Measurements from ENCODE around the gene DPH1. TPM values are rescaled to one million over a fixed set of nuclear protein-coding genes. Genes with fewer than 3 reads are reported as not detected.

DPH1 gene
- total RNA-seq, 1 donor from 2014 or later, result 57.3 TPM

DNA sequence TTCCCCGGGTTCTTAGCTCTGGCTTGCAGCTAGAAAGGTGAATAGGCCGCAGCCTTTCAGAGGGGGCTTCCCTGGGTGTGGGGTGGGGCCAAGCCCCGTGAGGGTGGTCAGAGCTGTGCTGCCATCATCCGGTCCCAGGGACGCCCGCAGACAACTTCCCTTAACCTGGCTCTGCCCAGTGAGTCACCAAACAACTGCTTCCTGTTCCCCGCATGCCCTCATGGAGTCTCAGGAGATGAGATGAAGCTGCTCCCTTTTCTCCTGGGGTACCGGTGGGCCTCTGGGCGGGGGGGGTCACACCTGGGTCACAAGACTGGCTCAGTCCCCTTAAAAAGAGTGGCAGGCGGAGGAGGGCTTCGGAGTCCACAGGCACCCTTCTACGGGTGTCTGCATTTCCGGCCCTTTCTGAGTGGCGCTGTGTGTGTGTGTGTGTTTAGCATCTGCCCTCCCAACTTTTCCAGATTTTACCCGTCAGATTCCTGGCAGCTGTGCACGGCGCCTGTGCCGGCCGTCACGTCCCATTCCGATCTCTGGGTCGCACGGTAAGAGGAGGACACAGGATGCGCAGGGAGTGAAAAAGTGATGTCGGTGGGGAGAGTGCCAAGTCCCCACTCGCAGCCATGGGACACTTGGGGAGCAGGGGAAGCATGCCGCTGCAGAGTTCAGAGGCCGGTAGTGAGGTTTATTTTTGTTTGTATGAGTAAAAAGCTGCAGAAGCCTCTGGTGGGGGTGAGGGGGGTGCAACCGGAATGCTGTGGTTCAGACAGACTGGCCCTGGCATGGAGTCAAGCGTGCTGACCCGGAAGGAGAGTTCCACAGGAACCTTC lies 41.7 kb downstream of the DPH1 start:
- Mint-ChIP-seq H3K27ac (ENCODE audit: unreplicated experiment) (peak overlapping the region; percentile 27), H3K4me1 (ENCODE audit: unreplicated experiment) (peaks cover 58% of the 10 kb centered on the region), H3K36me3 (ENCODE audit: unreplicated experiment) (peaks cover 10% of the 10 kb centered on the region), H3K27me3 (ENCODE audit: unreplicated experiment) (no peaks in the 10 kb centered on the region), H3K9me3 (ENCODE audit: unreplicated experiment) (no peaks in the 10 kb centered on the region), H3K4me3 (ENCODE audit: unreplicated experiment) (no peak overlapping the region)
- DNase-seq (ENCODE audit: extremely low spot score, unreplicated experiment), result no peak
- TF ChIP-seq, protein P1, sequence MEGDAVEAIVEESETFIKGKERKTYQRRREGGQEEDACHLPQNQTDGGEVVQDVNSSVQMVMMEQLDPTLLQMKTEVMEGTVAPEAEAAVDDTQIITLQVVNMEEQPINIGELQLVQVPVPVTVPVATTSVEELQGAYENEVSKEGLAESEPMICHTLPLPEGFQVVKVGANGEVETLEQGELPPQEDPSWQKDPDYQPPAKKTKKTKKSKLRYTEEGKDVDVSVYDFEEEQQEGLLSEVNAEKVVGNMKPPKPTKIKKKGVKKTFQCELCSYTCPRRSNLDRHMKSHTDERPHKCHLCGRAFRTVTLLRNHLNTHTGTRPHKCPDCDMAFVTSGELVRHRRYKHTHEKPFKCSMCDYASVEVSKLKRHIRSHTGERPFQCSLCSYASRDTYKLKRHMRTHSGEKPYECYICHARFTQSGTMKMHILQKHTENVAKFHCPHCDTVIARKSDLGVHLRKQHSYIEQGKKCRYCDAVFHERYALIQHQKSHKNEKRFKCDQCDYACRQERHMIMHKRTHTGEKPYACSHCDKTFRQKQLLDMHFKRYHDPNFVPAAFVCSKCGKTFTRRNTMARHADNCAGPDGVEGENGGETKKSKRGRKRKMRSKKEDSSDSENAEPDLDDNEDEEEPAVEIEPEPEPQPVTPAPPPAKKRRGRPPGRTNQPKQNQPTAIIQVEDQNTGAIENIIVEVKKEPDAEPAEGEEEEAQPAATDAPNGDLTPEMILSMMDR (IDR thresholded peaks at IDR 0.05), result no peak

DNA sequence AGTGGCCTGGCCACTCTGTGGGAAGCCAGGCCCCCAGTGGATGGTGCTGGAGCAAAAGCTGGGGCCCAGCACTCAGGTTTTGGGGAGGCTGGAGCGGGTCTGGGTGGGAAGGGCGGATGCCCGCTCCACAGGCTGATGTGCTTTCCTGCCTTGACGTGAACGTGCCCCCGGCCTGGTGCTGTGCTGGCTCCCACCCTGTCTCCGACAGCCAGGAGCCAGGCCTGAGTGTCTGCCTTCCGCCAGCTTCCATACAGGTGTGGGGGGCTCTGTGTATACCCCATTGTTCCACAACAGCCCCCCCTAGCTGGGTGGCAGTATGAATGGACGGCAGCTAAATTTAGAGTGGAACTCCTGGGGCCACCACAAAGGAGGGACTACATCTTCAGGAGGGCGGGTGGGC lies 45.0 kb downstream of the DPH1 start:
- Mint-ChIP-seq H3K4me3 (ENCODE audit: unreplicated experiment) (no peak overlapping the region), H3K27ac (ENCODE audit: unreplicated experiment) (no peak overlapping the region), H3K9me3 (ENCODE audit: unreplicated experiment) (no peaks in the 10 kb centered on the region), H3K4me1 (ENCODE audit: unreplicated experiment) (peaks cover 47% of the 10 kb centered on the region), H3K27me3 (ENCODE audit: unreplicated experiment) (no peaks in the 10 kb centered on the region), H3K36me3 (ENCODE audit: unreplicated experiment) (peaks cover 30% of the 10 kb centered on the region)
- no peak for DNase-seq (ENCODE audit: extremely low spot score, unreplicated experiment)
- TF ChIP-seq, protein P1 (IDR thresholded peaks at IDR 0.05), result no peak

DNA sequence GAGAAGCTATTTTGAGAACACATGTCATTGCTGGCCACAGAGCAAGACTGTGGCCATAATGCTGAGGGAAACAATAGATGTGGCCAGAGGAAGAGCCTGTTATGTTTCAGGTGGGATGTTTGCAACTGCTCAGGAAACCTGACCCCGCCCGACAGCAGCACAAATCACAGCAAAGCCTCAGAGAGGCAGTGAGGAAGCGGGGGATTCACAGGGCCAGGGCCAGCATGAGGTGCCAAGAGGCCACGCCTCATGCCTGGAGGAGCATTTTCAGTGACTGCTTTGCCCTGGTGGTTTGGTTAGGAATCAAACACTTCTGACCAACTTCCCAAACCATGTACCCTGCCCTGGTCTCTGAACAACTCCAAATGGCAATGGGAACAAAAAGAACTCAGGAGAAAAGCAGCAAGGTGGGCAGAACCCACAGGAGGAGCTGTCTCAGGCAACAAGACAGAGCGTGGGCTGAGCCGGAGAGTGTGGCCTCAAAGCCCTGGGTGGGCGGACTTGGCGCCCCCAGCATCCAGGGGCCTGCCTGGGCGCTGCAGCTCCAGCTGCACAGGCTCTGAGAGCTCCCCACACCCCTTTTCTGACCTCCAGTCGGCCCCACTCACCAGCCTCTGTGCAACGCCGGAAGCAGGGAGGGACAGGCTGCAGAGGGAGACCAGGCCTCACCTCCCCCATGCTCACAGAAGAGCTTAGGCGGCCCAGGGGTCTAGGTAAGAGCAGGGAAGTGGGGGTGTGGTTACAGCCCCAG lies 45.6 kb downstream of the DPH1 start:
- Mint-ChIP-seq H3K4me1 (ENCODE audit: unreplicated experiment) (peaks cover 47% of the 10 kb centered on the region), H3K9me3 (ENCODE audit: unreplicated experiment) (no peaks in the 10 kb centered on the region), H3K36me3 (ENCODE audit: unreplicated experiment) (peaks cover 30% of the 10 kb centered on the region), H3K27me3 (ENCODE audit: unreplicated experiment) (no peaks in the 10 kb centered on the region), H3K4me3 (ENCODE audit: unreplicated experiment) (no peak overlapping the region), H3K27ac (ENCODE audit: unreplicated experiment) (no peak overlapping the region)
- DNase-seq (ENCODE audit: extremely low spot score, unreplicated experiment), result no peak
- TF ChIP-seq, protein P1 (IDR thresholded peaks at IDR 0.05), result peak; percentile 5

DNA sequence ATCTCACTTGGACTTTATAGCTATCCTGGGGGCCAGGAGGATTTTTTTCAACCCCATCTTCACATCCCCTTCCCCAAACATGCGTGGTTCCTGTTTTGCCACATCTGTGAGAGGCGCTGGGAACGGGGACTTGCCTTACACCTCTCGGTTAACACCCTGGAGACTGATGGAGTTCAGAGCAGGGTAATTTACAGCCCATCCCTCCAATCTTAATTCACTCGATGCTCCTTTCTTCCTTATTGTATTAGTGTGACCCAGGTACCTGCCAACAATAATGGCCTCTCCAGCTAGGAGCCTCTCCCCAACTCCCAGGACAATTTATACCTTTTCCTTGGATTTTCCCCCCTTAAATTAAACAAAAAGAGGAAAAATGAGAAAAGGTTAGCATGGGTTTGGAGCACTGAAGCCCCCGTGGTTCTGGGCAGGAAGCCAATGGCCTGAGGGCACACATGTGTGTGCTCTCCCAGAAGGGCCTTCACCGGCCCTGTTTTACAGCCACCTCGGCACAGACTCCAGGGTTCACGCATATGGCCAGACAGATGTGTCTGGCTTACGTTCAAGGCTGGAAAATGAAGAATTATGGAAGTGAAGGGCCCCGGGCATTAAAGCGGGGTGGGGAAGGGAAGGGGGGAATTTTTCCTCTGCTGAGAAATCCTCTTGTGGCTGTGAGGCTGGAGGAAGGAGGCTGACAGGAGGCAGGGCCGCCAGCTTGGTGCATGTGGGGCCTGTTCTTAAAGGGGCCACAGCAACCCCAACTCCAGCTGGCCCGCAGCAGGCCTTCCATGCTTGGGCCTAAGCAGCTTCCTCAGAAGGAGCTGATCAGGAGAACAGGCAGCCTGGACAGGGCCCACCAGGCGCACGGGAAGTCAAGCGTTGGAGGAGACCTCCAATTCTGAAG lies 46.4 kb downstream of the DPH1 start:
- Mint-ChIP-seq H3K4me1 (ENCODE audit: unreplicated experiment) (peaks cover 42% of the 10 kb centered on the region), H3K9me3 (ENCODE audit: unreplicated experiment) (no peaks in the 10 kb centered on the region), H3K27ac (ENCODE audit: unreplicated experiment) (peak overlapping the region; percentile 84), H3K27me3 (ENCODE audit: unreplicated experiment) (no peaks in the 10 kb centered on the region), H3K36me3 (ENCODE audit: unreplicated experiment) (peaks cover 28% of the 10 kb centered on the region), H3K4me3 (ENCODE audit: unreplicated experiment) (peak overlapping the region; percentile 50)
- TF ChIP-seq, protein P1 (IDR thresholded peaks at IDR 0.05), result no peak
- DNase-seq (ENCODE audit: extremely low spot score, unreplicated experiment), result no peak
